SK-N-MC (cell line): Measurements from ENCODE around the gene SKAP2.

Experiments used
- EZH2 ChIP-seq: fragments of 200-600 bp; sonication (generic); IDR thresholded peaks from one replicate; pipeline ENCODE4 v1.6.1; 2017; ENCODE audit warnings: antibody characterized with exemption
- POLR2AphosphoS5 ChIP-seq: IDR thresholded peaks from 2 replicates; pipeline ENCODE4 v1.6.1; 2012; ENCODE audit warnings: mild to moderate bottlenecking, low read depth, low read length, borderline replicate concordance

GRCh38 chr7:26900251-26900650 lies 35.9 kb upstream of the SKAP2 start:
- TF ChIP-seq EZH2 = no peak
- no peak for TF ChIP-seq POLR2AphosphoS5
